22Rv1 (cell line): ENCODE data around the gene MACC1.
"Not testable (repeated sequence)": the region's sequence is repeated elsewhere in the genome, so short reads cannot be mapped to it uniquely, and the experiment has no call there.

Experiments
- CTCF ChIP-seq: fragments of 450-650 bp; IDR thresholded peaks from 2 replicates; pipeline ENCODE4 v1.5.1; 2017; ENCODE audit warnings: mild to moderate bottlenecking
- ZFX ChIP-seq: fragments of 450-650 bp; IDR thresholded peaks from 2 replicates; pipeline ENCODE4 v1.6.1; 2017; ENCODE audit warnings: antibody characterized with exemption, borderline replicate concordance

- not testable (repeated sequence) for TF ChIP-seq CTCF, ZFX
Observed at GRCh38 chr7:20187850-20188249, 29.3 kb downstream of the MACC1 start.
